GM12873 (cell line): ENCODE data around the gene C6orf141.

Experiments
- CTCF ChIP-seq: IDR thresholded peaks from 2 replicates; pipeline ENCODE4 v1.5.1; 2012; ENCODE audit warnings: low read depth, mild to moderate bottlenecking, moderate library complexity, low read length, control low read depth; ENCODE audit not compliant: insufficient read depth; ENCODE audit errors: missing control alignments

C6orf141 gene

GRCh38 chr6:49551078-49551865, 804 bp downstream of the C6orf141 start:
- TF ChIP-seq CTCF: no peak

GRCh38 chr6:49551866-49552129, 1.3 kb downstream of the C6orf141 start:
- TF ChIP-seq CTCF: no peak

- TF ChIP-seq CTCF: no peak
Measured at GRCh38 chr6:49552596-49552995, 2.1 kb downstream of the C6orf141 start.

- TF ChIP-seq CTCF: no peak
Measured at GRCh38 chr6:49553384-49553783, 2.9 kb downstream of the C6orf141 start.

GRCh38 chr6:49555951-49556350, 5.5 kb downstream of the C6orf141 start:
- TF ChIP-seq CTCF: no peak

GRCh38 chr6:49556429-49556837, 6.0 kb downstream of the C6orf141 start:
- no peak for TF ChIP-seq CTCF

- TF ChIP-seq CTCF: no peak
Measured at GRCh38 chr6:49557177-49557576, 6.7 kb downstream of the C6orf141 start.
